ENCODE data around the gene ABHD10. TPM values are rescaled to one million over a fixed set of nuclear protein-coding genes. Genes with fewer than 3 reads are reported as not detected.

Gene ABHD10
- polyA plus RNA-seq (ENCODE audit: insufficient read length in 3 of 3), result 10 to 100 TPM; 51.5 to 58.1 (median 53.8) TPM

- peak; percentile 97 to 98 (median 98) for DNase-seq (ENCODE audit: low read depth in 3 of 3, low spot score in 2 of 3)
Measured at GRCh38 chr3:111978583-111979433, at the start of gene ABHD10. Gene ABHD10, plus strand, starts transcription at chr3:111979026. Its CDS starts 36 bp downstream, at chr3:111979062.

- no peak for DNase-seq (ENCODE audit: low read depth in 3 of 3, low spot score in 2 of 3)
Measured at GRCh38 chr3:111929484-111929883, 49.3 kb upstream of the ABHD10 start.

- no peak for DNase-seq (ENCODE audit: low read depth in 3 of 3, low spot score in 2 of 3)
Measured at GRCh38 chr3:111932946-111933345, 45.9 kb upstream of the ABHD10 start.

DNA sequence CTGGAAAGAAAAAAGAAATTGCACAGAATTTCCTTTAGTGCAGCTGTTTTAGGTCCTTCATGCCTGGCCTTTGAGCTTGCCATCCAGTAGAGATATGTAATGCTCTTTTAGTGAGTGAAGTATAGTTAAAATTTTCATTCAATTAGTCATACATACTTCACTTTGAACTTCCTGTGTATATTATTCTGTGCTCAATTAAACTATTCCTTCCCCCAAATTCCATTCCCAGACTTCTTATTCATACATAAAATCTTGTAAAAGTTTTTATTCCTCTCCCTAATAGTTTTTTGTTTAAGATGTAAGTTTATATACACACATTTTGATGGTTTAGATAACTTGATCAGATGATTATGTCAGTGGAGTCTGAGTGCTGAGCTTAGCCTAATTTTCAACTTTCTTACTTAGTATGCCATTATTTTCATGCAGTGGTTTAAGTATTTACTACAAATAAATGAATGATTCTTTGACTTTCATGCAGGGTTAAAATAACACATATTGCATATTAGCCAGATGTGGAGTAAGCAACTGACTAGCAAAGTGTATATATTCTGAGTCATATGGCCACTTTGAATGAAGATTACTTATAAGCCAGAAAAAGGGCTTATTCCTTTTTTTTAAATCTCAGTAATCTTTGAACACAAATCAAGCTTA is 42.5 kb upstream of the ABHD10 start:
- DNase-seq (ENCODE audit: low read depth in 3 of 3, low spot score in 2 of 3), result no peak

- DNase-seq (ENCODE audit: low read depth in 3 of 3, low spot score in 2 of 3), result no peak
Measured at GRCh38 chr3:111936967-111937366, 41.9 kb upstream of the ABHD10 start.

GRCh38 chr3:111937871-111938270 is 41.0 kb upstream of the ABHD10 start:
- DNase-seq (ENCODE audit: low read depth in 3 of 3, low spot score in 2 of 3), result no peak

DNA sequence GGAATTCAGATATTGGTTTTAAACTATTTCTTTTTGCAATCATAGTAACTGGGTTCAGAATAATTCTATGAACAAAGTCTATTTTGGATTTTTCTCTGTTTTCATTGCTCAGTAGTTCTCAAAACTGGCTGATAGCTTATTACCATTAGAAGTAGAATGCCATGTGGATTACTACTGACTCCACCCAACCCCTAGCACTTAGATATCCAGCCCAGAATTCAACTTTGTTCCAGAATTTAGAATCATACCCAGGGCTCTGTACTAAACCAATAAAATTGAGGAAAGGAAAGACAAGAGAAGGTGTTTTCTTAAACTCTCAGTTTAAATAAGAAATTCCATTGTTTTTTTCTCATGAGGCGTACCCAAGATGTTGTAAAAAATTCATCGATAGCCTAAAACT is 39.0 kb upstream of the ABHD10 start:
- DNase-seq (ENCODE audit: low read depth in 3 of 3, low spot score in 2 of 3), result no peak

GRCh38 chr3:111943533-111943932 is 35.3 kb upstream of the ABHD10 start:
- DNase-seq (ENCODE audit: low read depth in 3 of 3, low spot score in 2 of 3), result no peak

DNA sequence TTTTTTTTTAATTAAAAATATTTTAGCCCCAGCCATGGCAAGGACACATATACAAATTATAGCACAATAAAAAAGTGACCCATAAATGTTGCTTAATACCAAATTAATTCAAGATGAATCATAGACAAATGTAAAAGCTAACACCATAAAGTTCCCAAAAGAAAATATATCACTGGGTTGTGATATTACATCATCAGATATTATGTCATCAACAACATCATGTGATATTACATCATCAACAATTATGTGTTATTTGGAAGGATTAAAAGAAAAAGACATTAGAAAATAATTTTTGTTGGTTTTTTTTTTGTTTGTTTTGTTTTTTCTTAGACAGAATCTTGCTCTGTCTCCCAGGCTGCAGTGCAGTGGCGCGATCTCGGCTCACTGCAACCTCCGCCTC is 34.5 kb upstream of the ABHD10 start:
- no peak for DNase-seq (ENCODE audit: low read depth in 3 of 3, low spot score in 2 of 3)

DNA sequence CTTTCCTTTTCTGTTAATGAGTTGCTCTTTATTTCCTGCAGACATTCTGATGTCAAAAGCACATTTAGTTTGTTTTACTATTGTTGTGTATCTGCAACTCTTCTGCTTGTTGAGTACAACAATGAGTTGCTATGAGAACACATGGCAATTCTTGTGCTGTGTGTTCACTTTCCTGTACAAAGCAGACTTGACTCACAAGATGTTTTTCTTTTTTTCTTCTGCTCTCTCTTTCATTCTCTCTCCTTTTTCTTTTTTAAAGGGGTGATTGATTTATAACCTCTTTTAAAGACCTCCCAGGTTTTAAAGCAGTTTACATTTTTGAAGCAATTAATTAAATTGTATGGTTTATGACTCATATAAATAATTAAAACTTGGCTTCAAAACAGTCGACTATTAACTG is 31.6 kb upstream of the ABHD10 start:
- DNase-seq (ENCODE audit: low read depth in 3 of 3, low spot score in 2 of 3), result no peak

DNA sequence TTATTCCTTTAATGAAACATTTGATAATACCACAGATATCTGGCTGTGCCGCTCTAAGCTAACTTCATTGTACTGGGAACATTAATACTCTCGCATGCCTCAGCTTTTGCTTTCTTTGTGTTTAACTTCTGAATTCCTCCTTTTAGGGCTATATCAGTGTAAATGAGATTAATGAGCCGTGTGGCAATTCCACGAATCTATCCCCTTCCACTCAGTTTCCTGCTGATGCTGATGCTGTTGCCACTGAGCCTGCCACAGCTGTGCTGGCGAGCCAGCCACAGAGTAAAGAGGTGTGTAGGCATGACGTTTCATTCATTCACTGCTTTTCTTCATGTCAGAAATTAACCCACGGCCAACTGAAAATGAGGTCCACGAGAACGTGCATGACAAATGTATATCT is 30.0 kb upstream of the ABHD10 start:
- DNase-seq (ENCODE audit: low read depth in 3 of 3, low spot score in 2 of 3), result no peak

DNA sequence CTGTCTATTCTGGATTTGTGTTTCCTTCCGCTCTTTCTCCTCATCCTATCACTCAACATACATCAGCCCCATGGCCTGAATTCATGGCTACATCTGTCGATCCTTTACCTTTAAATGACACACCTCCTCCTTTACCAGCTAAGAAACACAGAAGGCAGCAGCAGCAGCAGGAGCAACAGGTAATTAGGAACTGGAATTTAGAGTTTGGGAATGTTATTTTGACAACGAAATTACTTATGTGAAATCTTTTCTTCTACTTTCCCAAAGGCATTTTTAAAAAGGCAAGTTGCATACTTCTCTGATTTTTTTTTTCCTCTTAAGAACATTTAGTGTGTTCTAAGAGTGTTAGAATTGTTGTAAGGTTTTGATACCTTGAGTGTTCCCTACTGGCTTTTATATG is 29.1 kb upstream of the ABHD10 start:
- no peak for DNase-seq (ENCODE audit: low read depth in 3 of 3, low spot score in 2 of 3)

DNA sequence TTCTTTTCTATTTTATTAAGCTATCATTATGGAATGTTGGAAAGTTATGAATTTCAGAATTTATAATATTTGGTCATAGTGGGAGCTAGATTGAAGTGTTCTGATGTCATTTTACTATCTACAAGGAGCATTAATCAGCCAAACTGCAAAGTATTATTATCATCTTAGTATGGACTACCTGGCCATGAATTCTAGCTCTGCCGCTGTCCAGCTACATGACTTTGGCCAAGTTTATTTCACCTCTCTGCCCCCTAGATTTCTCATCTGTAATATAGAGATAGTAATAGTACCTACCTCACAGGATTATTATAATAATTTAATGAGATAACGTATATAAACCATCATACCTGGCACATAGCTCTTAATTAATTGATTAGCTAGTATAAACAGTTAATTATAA is 27.8 kb upstream of the ABHD10 start:
- no peak for DNase-seq (ENCODE audit: low read depth in 3 of 3, low spot score in 2 of 3)

DNA sequence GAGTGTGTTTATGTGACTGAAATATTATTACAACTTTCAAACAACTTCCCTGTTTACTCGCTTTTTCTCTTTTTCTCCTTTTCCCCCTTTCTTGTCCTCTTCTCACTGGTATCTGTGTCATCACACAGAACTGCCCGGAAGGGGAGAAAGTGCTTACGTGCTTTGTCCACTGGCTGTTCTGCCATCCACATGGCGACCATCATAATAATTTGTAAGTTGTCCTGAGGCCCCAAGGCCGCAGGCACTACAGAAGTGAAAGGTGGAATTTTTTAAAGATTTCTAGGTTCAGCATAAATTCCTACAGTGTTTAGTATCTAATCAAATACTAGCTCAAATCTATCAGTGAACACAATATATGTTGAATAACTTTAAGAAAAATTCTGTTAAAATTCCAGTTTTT is 26.7 kb upstream of the ABHD10 start:
- no peak for DNase-seq (ENCODE audit: low read depth in 3 of 3, low spot score in 2 of 3)

DNA sequence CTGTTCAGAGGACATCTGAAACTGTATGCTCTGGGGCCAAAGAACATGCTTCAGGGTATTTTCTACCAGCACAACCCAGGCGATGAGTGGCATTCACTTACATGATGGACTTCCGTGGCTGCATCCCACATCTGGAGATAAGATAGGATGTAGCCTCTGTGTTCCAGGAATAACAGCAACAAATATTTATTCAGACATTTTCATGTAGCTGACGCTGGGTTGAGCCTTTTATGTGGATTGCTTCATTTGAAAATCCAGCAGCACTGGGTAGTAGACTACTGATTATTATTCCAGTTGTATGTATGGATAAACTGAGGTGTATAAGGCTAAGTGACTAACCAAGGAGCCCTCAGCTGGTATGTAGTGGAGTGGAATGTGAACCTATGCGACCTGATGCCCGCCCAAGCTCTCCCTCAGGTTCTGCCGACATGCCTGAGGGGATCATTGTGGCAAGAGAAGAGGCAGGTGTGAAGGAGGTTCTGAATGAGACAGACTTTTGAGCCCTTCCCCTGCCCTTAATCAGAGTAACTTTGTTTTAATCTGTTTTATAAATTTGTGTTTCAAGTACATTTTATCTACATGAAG is 25.9 kb upstream of the ABHD10 start:
- DNase-seq (ENCODE audit: low read depth in 3 of 3, low spot score in 2 of 3), result no peak

DNA sequence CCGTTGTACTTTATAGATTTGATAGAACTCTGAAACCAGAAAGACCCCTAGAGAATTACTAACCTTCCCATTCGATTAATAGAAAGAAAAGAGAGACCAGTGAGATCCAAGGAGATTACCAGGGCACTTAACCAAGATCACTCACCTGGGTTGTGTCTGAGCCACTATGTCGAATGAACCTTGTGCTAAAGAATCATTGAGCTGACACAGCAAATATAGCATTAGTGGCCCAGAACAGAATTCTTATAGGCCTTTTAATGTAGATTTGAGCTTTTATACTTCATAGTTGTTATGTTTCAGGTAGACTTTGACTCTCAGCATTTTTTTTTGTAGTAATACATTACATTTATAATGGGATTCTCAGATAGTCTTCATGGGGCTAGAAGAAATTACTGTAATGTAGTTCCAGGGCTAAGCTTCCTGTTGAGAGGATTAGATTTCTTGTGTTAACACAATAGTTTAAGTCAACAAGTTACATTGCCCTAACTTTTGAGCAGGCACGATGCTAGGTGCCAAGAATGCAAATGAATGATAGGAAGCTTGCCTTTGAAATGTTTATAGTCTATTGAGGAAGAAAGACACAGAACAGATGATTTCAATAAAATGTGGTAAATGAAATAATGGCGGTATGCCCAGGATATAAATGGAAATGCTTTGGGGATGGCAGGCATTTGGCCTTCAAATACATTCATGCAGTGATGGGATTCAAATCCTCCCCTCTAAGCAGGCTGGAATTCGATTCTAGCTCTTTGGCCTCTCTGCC is 24.4 kb upstream of the ABHD10 start:
- no peak for DNase-seq (ENCODE audit: low read depth in 3 of 3, low spot score in 2 of 3)

DNA sequence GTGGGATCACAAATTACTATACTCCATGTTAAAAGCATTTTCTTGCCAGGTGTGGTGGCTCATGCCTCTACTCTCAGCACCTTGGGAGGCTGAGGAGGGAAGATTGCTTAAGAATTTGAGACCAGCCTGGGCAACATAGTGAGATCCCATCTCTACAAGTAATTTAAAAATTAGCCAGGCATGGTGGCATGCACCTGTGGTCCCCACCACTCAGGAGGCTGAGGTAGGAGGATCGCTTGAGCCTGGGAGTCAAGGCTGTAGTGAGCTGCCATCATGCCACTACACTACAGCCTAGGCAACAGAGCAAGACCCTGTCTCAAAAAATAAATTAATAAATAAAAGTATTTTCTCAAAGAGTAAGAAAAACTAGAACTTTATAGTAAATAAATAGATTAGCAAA is 22.9 kb upstream of the ABHD10 start:
- DNase-seq (ENCODE audit: low read depth in 3 of 3, low spot score in 2 of 3), result no peak

DNA sequence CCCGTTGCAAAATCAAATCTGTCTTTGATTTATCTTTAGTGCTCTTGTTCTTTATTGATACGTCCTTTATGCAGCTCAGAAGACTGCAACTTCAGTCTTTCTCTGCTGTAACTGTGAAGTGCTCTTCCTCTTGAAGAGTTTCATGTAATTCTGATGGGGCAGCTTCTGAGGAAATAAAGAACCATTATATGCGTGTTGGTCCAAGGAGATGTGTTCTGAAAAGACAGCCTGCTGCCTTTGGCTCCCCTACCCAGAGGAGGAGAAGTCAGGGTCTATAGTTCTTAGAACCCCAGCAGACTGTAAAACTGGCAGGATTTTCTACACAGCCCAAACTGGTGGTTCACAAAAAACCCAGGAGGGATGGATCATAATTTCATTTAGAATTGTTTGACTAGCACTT is 22.4 kb upstream of the ABHD10 start:
- no peak for DNase-seq (ENCODE audit: low read depth in 3 of 3, low spot score in 2 of 3)

DNA sequence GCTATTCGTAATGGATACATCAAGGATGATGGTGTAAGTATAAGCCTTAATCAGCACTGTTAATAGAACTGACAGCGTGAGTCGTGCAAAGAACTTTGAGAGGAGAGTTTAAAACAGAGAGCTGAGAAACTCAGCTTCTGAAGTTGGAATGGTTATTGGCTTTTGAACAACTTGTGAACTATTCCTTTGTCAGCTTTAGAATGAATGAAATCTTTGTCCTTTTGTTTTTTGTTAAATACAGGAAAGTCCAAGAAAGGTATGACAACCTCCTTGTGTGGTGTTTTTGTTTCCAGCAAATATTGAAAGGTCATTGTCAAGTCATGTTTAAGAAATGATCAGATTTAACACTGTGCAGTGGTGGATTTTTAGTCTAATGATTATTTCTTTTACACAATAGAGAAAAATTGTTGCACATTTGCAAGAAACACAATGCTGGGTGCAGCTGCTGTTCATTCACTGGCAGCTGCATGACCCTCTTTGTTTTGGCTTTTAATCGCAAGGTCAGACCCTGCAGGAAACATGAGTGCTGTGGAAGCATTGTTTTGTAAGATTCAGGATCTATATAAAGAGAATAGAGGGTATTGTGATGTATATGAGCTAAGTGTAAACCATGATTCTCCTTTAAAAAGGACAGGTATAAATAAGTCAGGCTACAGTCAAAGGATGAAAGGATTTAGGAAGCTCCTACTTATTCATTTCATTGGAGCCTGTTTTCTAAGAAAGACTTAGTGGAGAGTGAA is 21.7 kb upstream of the ABHD10 start:
- no peak for DNase-seq (ENCODE audit: low read depth in 3 of 3, low spot score in 2 of 3)

GRCh38 chr3:111961461-111962164 is 17.2 kb upstream of the ABHD10 start:
- no peak for DNase-seq (ENCODE audit: low read depth in 3 of 3, low spot score in 2 of 3)
